ENCODE measurements around the gene RPL4. TPM values are rescaled to one million over a fixed set of nuclear protein-coding genes. Genes with fewer than 3 reads are reported as not detected.

RPL4 gene
- total and polyA plus RNA-seq, 2 of the 8 experiments (the other 6 are each of a cell fraction or from before 2014, with no cell fraction given), result 3,950 to 3,973 TPM

- TF ChIP-seq, protein P1, sequence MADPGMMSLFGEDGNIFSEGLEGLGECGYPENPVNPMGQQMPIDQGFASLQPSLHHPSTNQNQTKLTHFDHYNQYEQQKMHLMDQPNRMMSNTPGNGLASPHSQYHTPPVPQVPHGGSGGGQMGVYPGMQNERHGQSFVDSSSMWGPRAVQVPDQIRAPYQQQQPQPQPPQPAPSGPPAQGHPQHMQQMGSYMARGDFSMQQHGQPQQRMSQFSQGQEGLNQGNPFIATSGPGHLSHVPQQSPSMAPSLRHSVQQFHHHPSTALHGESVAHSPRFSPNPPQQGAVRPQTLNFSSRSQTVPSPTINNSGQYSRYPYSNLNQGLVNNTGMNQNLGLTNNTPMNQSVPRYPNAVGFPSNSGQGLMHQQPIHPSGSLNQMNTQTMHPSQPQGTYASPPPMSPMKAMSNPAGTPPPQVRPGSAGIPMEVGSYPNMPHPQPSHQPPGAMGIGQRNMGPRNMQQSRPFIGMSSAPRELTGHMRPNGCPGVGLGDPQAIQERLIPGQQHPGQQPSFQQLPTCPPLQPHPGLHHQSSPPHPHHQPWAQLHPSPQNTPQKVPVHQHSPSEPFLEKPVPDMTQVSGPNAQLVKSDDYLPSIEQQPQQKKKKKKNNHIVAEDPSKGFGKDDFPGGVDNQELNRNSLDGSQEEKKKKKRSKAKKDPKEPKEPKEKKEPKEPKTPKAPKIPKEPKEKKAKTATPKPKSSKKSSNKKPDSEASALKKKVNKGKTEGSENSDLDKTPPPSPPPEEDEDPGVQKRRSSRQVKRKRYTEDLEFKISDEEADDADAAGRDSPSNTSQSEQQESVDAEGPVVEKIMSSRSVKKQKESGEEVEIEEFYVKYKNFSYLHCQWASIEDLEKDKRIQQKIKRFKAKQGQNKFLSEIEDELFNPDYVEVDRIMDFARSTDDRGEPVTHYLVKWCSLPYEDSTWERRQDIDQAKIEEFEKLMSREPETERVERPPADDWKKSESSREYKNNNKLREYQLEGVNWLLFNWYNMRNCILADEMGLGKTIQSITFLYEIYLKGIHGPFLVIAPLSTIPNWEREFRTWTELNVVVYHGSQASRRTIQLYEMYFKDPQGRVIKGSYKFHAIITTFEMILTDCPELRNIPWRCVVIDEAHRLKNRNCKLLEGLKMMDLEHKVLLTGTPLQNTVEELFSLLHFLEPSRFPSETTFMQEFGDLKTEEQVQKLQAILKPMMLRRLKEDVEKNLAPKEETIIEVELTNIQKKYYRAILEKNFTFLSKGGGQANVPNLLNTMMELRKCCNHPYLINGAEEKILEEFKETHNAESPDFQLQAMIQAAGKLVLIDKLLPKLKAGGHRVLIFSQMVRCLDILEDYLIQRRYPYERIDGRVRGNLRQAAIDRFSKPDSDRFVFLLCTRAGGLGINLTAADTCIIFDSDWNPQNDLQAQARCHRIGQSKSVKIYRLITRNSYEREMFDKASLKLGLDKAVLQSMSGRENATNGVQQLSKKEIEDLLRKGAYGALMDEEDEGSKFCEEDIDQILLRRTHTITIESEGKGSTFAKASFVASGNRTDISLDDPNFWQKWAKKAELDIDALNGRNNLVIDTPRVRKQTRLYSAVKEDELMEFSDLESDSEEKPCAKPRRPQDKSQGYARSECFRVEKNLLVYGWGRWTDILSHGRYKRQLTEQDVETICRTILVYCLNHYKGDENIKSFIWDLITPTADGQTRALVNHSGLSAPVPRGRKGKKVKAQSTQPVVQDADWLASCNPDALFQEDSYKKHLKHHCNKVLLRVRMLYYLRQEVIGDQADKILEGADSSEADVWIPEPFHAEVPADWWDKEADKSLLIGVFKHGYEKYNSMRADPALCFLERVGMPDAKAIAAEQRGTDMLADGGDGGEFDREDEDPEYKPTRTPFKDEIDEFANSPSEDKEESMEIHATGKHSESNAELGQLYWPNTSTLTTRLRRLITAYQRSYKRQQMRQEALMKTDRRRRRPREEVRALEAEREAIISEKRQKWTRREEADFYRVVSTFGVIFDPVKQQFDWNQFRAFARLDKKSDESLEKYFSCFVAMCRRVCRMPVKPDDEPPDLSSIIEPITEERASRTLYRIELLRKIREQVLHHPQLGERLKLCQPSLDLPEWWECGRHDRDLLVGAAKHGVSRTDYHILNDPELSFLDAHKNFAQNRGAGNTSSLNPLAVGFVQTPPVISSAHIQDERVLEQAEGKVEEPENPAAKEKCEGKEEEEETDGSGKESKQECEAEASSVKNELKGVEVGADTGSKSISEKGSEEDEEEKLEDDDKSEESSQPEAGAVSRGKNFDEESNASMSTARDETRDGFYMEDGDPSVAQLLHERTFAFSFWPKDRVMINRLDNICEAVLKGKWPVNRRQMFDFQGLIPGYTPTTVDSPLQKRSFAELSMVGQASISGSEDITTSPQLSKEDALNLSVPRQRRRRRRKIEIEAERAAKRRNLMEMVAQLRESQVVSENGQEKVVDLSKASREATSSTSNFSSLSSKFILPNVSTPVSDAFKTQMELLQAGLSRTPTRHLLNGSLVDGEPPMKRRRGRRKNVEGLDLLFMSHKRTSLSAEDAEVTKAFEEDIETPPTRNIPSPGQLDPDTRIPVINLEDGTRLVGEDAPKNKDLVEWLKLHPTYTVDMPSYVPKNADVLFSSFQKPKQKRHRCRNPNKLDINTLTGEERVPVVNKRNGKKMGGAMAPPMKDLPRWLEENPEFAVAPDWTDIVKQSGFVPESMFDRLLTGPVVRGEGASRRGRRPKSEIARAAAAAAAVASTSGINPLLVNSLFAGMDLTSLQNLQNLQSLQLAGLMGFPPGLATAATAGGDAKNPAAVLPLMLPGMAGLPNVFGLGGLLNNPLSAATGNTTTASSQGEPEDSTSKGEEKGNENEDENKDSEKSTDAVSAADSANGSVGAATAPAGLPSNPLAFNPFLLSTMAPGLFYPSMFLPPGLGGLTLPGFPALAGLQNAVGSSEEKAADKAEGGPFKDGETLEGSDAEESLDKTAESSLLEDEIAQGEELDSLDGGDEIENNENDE (IDR thresholded peaks at IDR 0.05; ENCODE audit: insufficient replicate concordance, low read length), result no peak
- no peak for TF ChIP-seq MAX (IDR thresholded peaks at IDR 0.05)
- no peak for TF ChIP-seq NANOG (IDR thresholded peaks at IDR 0.05; ENCODE audit: insufficient read depth, low read depth, low read length, poor library complexity, severe bottlenecking)
- TF ChIP-seq FOSL1 (IDR thresholded peaks at IDR 0.05; ENCODE audit: insufficient read depth, low read depth, low read length), result no peak
- TF ChIP-seq GTF2F1 (IDR thresholded peaks at IDR 0.05; ENCODE audit: borderline replicate concordance, low read depth, low read length), result no peak
- no peak for TF ChIP-seq RNF2 (IDR thresholded peaks at IDR 0.05; ENCODE audit: borderline replicate concordance, low read depth, low read length, missing control alignments, poor library complexity, severe bottlenecking)
- TF ChIP-seq SIRT6 (IDR thresholded peaks at IDR 0.05; ENCODE audit: low read length), result no peak
- no peak for TF ChIP-seq POLR2AphosphoS5 (IDR thresholded peaks at IDR 0.05; ENCODE audit: low read depth, low read length)
These were observed 20.0 kb downstream of the RPL4 start (continued) for GRCh38 chr15:66484539-66485112.
